Nephron (organoid): ENCODE data around the gene RAD23B.

Experiments
- H3K27ac Mint-ChIP-seq, 3 experiments: 2 replicates each; pipeline ENCODE4 v1.8.0; 2020; ENCODE audit warnings: mixed read lengths in 3 of 3, mild to moderate bottlenecking in 2 of 3, moderate library complexity in 1 of 3
- H3K27me3 Mint-ChIP-seq: 2 replicates; pipeline ENCODE4 v1.8.0; 2021; ENCODE audit warnings: low read depth, mild to moderate bottlenecking, moderate library complexity, mixed read lengths
- H3K36me3 Mint-ChIP-seq: 2 replicates; pipeline ENCODE4 v1.8.0; 2020; ENCODE audit warnings: low read depth, mixed read lengths
- H3K4me1 Mint-ChIP-seq: 2 replicates; pipeline ENCODE4 v1.8.0; 2020; ENCODE audit warnings: mixed read lengths
- H3K4me3 Mint-ChIP-seq, 3 experiments: 2 replicates each; pipeline ENCODE4 v1.8.0; 2020; ENCODE audit warnings: mild to moderate bottlenecking in 3 of 3, mixed read lengths in 3 of 3, moderate library complexity in 2 of 3
- H3K9me3 Mint-ChIP-seq: 2 replicates; pipeline ENCODE4 v1.8.0; 2020; ENCODE audit warnings: mixed read lengths
- TF ChIP-seq, protein P1 (sequence below), 3 experiments: fragments of 200-600 bp; sonication (generic); IDR thresholded peaks; one replicate each; pipeline ENCODE4 v1.5.0; 2021; ENCODE audit warnings: antibody characterized with exemption in 3 of 3; ENCODE audit not compliant: unreplicated experiment in 3 of 3

RAD23B gene

DNA sequence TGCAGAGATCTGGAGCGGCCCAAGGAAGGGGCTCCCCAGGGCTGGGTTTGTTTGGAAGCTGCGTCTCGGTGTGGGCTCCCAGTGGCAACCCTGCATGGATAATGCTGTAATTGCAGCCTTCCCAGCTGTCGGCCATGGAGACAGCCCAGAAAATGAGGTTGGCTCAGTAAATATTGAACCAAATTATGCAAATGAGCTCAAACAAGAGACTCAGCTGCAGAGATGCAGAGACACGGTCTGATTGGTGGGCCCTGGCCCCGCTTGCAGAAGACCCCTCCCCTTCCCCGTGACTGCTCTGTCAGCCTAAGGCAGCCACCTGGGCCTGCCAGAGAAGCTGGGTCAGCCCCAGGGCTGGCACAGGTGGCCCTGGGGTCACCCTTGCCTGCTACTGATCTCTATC lies 75.9 kb downstream of the RAD23B start:
- TF ChIP-seq, protein P1, sequence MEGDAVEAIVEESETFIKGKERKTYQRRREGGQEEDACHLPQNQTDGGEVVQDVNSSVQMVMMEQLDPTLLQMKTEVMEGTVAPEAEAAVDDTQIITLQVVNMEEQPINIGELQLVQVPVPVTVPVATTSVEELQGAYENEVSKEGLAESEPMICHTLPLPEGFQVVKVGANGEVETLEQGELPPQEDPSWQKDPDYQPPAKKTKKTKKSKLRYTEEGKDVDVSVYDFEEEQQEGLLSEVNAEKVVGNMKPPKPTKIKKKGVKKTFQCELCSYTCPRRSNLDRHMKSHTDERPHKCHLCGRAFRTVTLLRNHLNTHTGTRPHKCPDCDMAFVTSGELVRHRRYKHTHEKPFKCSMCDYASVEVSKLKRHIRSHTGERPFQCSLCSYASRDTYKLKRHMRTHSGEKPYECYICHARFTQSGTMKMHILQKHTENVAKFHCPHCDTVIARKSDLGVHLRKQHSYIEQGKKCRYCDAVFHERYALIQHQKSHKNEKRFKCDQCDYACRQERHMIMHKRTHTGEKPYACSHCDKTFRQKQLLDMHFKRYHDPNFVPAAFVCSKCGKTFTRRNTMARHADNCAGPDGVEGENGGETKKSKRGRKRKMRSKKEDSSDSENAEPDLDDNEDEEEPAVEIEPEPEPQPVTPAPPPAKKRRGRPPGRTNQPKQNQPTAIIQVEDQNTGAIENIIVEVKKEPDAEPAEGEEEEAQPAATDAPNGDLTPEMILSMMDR (IDR thresholded peaks at IDR 0.05; ENCODE audit: unreplicated experiment in 3 of 3), result no peak
- Mint-ChIP-seq H3K9me3 (peaks cover 7% of the 10 kb centered on the region), H3K4me3 (no peak overlapping the region), H3K27ac (no peak overlapping the region), H3K27me3 (peaks cover 10% of the 10 kb centered on the region), H3K4me1 (peaks cover 5% of the 10 kb centered on the region), H3K36me3 (no peaks in the 10 kb centered on the region)

DNA sequence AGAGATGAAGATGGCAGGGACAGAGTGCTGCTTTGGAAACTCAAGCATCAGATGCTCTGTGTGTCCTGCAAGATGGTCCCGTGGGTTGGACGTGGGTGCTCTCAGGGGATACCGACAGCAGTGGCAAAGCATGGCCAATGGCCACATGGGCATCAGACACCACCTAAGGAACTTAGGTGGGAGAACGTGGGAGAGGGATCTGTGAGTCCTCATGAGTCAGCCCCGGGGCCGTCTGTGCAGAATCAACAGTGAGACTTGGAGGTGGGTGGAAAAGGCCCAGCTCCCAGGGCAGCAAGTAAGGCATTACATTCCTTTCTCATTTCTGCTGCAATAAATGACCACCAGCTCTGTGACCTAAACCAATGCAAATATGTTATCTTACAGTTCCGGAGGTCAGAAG lies 77.0 kb downstream of the RAD23B start:
- Mint-ChIP-seq H3K27me3 (peaks cover 8% of the 10 kb centered on the region), H3K4me1 (peaks cover 5% of the 10 kb centered on the region), H3K4me3 (no peak overlapping the region), H3K36me3 (no peaks in the 10 kb centered on the region), H3K27ac (no peak overlapping the region), H3K9me3 (peaks cover 7% of the 10 kb centered on the region)
- TF ChIP-seq, protein P1 (IDR thresholded peaks at IDR 0.05; ENCODE audit: unreplicated experiment in 3 of 3), result no peak

DNA sequence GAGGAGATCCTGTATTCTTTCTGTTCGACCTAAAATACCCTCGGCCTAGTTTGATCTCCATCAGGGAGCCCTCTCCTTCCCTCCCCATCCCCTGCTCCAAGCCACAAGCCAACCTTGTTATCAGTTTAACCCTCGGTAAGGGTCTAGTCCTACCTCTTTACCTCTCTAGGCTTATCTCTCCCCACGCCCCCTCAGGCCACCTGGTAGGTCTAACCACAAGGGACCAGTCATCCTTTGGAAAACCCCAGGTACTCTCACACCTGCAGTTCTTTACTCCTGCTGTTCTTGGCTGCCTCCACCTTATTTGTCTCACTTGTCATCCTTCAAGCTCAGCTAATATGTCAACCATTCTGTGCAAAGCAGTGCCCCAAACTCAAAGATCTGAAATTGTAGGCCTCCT lies 78.7 kb downstream of the RAD23B start:
- TF ChIP-seq, protein P1 (IDR thresholded peaks at IDR 0.05; ENCODE audit: unreplicated experiment in 3 of 3), result no peak
- H3K36me3 Mint-ChIP-seq, result no peaks in the 10 kb centered on the region
- H3K9me3 Mint-ChIP-seq, result peaks cover 4% of the 10 kb centered on the region
- peaks cover 5% of the 10 kb centered on the region for H3K4me1 Mint-ChIP-seq
- H3K4me3 Mint-ChIP-seq, result no peak overlapping the region
- no peaks in the 10 kb centered on the region for H3K27me3 Mint-ChIP-seq
- H3K27ac Mint-ChIP-seq, result no peak overlapping the region

DNA sequence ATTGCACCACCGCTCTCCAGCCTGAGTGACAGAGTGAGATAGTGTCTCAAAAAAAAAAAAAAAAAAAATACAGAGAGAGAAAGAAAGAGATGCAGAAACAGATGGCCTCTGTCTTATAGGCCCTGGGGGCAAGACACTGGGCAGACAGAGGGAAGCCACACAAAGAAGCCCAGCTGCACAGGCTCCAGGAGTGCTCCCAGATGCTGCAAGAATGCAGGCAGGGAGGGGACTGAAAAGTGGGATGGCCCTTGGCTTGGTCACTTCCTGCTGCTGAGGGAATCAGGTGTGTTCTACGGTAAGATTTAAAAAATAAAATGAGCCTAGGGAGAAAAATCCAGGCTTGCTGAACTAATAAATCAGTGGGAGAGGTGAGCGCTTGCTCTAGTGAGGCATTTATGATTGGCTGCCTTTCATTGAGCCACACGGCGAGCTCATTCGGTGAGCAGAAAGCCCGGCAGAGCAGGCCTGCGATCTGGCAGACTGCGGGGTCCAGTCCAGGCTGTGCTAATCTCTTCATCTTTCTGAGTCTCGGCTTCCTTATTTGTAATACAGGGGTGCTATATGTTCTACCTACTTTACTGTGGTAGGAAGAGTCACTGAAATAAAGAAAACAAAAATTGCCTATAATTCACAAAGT lies 80.6 kb downstream of the RAD23B start:
- no peaks in the 10 kb centered on the region for H3K36me3 Mint-ChIP-seq
- peaks cover 4% of the 10 kb centered on the region for H3K9me3 Mint-ChIP-seq
- peaks cover 5% of the 10 kb centered on the region for H3K4me1 Mint-ChIP-seq
- H3K4me3 Mint-ChIP-seq, result no peak overlapping the region
- no peaks in the 10 kb centered on the region for H3K27me3 Mint-ChIP-seq
- TF ChIP-seq, protein P1 (IDR thresholded peaks at IDR 0.05; ENCODE audit: unreplicated experiment in 3 of 3), result no peak
- peak overlapping the region in 1 of 3 experiments; percentile 59 for H3K27ac Mint-ChIP-seq

DNA sequence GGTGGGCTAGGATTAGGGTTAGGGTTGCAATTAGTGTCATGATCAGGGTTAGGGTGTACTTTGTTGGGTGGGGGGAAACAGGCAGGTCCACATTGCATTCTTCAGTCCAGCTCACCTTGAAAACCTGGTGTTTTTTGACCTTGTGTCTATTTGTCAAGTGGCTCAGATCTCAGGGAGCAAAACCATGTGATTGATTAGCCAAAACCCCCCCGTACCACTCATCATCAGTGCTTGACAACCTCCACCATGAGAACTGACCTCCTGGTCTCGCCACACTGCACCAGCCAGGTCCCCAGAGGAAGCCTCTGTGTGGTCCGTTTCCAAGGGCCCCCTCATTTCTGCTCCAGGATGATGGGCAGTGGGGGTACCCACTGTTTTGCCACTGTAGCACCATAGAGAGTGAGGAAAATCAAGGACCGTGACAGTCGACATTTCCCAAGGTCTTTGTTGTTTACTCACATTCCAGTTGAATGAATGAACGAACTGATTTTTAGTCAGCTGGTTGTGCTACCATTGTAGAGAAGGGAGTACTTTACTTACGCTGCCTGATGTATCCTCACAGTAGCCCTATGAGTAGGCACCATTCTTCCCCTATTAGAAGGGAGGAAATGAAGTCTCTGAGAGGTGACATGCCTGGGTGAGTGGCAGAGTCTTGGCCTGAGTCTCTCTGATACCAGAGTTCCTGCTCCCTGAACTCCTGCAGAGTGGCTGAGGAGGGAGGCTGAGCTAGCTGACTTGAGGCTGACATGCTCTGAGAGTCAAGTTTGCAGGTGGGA lies 84.8 kb downstream of the RAD23B start:
- Mint-ChIP-seq H3K4me3 (no peak overlapping the region), H3K27me3 (peaks cover 4% of the 10 kb centered on the region), H3K9me3 (no peaks in the 10 kb centered on the region), H3K27ac (no peak overlapping the region), H3K4me1 (peaks cover 5% of the 10 kb centered on the region), H3K36me3 (no peaks in the 10 kb centered on the region)
- TF ChIP-seq, protein P1 (IDR thresholded peaks at IDR 0.05; ENCODE audit: unreplicated experiment in 3 of 3), result no peak
